ENCODE data around the gene CD4.

DNA sequence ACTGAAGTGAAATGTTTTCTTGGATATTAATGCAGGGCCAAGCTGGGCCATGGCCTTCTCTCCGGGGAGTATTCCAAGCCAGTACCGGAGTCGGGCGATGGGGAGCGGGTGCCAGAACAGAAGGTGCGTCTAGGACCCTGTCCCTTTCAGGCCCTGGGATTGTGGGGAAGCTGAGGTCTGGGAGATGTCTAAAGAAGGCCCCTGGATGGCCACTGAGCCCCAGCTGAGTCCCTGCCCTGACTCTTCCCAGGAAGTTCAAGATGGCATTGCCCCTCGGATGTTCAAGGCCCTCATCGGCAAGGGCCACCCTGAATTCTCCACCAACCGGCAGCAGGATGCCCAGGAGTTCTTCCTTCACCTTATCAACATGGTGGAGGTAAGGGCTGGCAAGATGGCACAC is 70.8 kb downstream of the CD4 start:
- TF ChIP-seq, protein P1, sequence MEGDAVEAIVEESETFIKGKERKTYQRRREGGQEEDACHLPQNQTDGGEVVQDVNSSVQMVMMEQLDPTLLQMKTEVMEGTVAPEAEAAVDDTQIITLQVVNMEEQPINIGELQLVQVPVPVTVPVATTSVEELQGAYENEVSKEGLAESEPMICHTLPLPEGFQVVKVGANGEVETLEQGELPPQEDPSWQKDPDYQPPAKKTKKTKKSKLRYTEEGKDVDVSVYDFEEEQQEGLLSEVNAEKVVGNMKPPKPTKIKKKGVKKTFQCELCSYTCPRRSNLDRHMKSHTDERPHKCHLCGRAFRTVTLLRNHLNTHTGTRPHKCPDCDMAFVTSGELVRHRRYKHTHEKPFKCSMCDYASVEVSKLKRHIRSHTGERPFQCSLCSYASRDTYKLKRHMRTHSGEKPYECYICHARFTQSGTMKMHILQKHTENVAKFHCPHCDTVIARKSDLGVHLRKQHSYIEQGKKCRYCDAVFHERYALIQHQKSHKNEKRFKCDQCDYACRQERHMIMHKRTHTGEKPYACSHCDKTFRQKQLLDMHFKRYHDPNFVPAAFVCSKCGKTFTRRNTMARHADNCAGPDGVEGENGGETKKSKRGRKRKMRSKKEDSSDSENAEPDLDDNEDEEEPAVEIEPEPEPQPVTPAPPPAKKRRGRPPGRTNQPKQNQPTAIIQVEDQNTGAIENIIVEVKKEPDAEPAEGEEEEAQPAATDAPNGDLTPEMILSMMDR (conservative IDR thresholded peaks at IDR 0.05 in 1 of 2, IDR thresholded peaks at IDR 0.05 in 1 of 2; ENCODE audit: low read depth in 1 of 2, low read length in 2 of 2): no peak
- TF ChIP-seq EZH2 (IDR thresholded peaks at IDR 0.05; ENCODE audit: low read length, missing control alignments): no peak

Measured in fibroblast of lung (primary cell).